Fibroblast of pulmonary artery (primary cell): ENCODE data around the gene ISYNA1.
A peak's percentile ranks its signal among the peaks of the same experiment; 100 is the strongest.

Source experiments
- DNase-seq: peaks from one replicate; pipeline ENCODE4 v3.0.0-alpha.2; 2010; ENCODE audit warnings: low read depth
- H3K4me3 ChIP-seq: replicated peaks from 2 replicates; pipeline ENCODE4 v1.5.1; 2011; ENCODE audit warnings: low read depth, mild to moderate bottlenecking, control low read depth, low read length, moderate library complexity
- TF ChIP-seq, protein P1 (sequence below): IDR thresholded peaks from 2 replicates; pipeline ENCODE4 v1.5.1; 2011; ENCODE audit warnings: mild to moderate bottlenecking, control low read depth, low read length, inconsistent platforms; ENCODE audit errors: missing control alignments

The ISYNA1 gene

GRCh38 chr19:18443831-18444230 is 5.9 kb upstream of the ISYNA1 start:
- TF ChIP-seq, protein P1, sequence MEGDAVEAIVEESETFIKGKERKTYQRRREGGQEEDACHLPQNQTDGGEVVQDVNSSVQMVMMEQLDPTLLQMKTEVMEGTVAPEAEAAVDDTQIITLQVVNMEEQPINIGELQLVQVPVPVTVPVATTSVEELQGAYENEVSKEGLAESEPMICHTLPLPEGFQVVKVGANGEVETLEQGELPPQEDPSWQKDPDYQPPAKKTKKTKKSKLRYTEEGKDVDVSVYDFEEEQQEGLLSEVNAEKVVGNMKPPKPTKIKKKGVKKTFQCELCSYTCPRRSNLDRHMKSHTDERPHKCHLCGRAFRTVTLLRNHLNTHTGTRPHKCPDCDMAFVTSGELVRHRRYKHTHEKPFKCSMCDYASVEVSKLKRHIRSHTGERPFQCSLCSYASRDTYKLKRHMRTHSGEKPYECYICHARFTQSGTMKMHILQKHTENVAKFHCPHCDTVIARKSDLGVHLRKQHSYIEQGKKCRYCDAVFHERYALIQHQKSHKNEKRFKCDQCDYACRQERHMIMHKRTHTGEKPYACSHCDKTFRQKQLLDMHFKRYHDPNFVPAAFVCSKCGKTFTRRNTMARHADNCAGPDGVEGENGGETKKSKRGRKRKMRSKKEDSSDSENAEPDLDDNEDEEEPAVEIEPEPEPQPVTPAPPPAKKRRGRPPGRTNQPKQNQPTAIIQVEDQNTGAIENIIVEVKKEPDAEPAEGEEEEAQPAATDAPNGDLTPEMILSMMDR: no peak
- DNase-seq: no peak
- H3K4me3 ChIP-seq: no peak overlapping the region

DNA sequence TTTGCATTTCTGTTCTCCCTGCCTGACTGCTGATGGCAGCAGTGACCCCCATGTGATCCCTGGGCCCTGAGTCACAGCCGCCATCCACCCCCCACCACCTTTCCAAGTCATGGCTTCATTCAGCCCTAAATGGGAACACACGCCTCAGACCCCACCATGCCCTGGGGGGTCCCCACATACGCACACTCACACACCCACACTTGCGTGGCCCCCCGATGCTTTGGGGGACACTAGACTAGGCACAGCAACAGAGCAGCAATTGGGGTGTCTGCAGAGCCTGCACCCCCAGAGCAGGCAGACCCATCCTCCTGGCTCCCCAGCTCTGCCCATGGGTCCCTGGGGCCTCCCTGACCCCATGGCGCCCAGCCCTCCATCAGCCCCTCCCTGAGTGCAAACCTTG is 5.5 kb upstream of the ISYNA1 start:
- no peak overlapping the region for H3K4me3 ChIP-seq
- TF ChIP-seq, protein P1: no peak
- DNase-seq: no peak

GRCh38 chr19:18442941-18443340 is 5.0 kb upstream of the ISYNA1 start:
- TF ChIP-seq, protein P1: no peak
- no peak for DNase-seq
- no peak overlapping the region for H3K4me3 ChIP-seq

DNA sequence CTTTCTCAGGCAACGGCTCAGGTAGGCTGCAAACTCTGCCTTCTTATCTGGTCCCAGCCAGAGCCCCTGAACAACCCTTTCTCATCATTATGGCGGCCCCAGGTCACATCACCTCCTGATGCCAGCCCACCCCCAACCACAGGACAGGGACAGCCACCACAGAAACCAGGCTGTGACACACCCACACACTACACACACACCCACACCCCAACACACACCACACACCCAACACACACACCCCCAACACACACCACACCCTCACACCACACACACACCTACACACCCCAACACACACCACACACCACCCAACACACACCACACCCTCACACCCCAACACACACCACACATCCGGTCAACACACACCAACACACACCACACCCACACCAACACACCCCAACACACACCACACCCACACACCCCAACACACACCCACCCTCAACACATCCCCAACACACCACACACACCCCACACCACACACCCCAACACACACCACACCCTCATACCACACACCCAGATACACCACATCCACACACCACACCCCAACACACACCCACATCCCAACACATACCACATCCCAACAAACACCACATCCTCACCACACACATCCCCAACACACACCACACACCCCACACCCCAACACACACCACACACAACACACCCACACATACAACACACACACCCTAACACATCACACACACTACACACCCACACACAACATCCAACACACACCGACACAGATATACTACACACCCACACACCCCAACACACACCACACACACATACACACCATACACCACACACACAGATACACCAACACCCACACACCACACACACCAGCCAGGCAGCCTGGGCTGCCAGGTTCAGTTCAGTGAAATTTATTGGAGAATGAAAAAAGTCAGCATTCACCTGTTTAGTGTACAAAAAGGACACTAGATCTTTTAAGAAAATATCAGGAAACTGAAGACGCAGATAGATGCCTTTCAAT is 4.2 kb upstream of the ISYNA1 start:
- TF ChIP-seq, protein P1: no peak
- H3K4me3 ChIP-seq: no peak overlapping the region
- no peak for DNase-seq

DNA sequence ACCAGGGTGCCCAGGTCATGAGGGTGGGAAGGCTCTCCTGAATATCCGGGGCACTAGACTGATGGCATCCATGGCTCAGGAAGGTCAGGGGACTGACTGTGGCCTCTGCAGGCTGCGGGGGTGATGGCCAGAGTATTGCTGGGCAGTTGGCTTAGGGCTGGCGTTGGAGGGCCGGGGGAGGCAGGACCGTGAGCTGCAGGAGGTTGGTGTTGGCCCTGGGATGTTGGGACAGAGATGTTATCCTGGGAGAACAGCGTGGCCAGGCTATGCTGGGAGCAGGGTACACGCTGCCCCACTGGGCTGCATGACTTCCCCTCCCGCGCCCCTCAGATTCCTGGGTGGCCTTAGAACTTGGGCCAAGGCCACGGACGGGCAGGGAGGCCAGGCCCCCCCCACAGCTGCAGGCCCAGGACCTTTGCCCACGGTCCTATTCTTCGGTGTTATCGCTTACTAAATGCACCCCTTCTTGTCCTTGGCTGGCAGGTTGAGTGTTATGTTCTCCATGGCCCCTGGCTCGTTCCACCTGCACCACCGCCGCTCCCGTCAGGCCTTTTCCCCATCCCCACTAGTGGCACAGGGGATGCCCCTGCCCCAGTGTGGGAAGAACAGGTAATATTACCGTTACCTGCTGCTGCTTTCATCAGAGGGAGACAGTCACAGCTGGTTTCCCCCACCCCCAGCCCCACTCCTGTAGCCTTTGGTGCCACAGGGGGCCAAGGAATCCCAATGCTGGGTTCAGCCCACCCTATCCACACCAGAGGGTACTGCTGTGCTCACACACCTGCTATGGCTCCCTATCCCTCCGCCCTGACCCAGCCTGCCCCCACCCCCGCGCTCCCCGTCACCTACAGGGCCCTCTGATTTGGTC is 3.2 kb upstream of the ISYNA1 start:
- H3K4me3 ChIP-seq: no peak overlapping the region
- DNase-seq: no peak
- TF ChIP-seq, protein P1: no peak

GRCh38 chr19:18440415-18440877 is 2.5 kb upstream of the ISYNA1 start:
- H3K4me3 ChIP-seq: no peak overlapping the region
- TF ChIP-seq, protein P1: peak; percentile 15
- no peak for DNase-seq
